ENCODE data around the gene RHO. TPM values are rescaled to one million over a fixed set of nuclear protein-coding genes. Genes with fewer than 3 reads are reported as not detected.
"Not testable (repeated sequence)": the region's sequence is repeated elsewhere in the genome, so short reads cannot be mapped to it uniquely, and the experiment has no call there.

Gene RHO
- total and polyA plus RNA-seq, 7 experiments from 2014 or later = not detected

DNA sequence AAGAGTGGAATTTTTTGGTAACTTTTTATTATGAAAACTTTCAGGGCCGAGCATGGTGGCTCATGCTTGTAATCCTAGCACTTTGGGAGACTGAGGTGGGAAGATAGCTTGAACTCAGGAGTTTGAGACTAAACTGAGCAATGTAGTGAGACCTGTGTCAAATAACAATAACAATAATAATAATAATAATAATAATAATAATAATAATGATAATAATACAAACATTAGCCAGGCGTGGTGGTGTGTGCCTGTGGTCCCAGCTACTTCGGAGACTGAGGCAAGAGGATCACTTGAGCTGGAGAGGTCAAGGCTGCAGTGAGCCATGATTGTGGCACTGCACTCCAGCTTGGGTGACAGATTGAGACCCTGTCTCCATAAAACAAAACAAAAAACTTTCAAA is 17.5 kb downstream of the RHO start:
- DNase-seq; H3K4me1 ChIP-seq (ENCODE audit: control insufficient read depth in 2 of 2, insufficient read depth in 2 of 2, low read length in 2 of 2); H3K4me3 ChIP-seq (ENCODE audit: low read length); H3K27me3 Mint-ChIP-seq; intact Hi-C loops (cut with micrococcal nuclease); POLR2A ChIA-PET; H3K9me3 Mint-ChIP-seq; H3K27ac ChIP-seq (ENCODE audit: low read depth, low read length); CTCF ChIA-PET; ATAC-seq; H3K27ac Mint-ChIP-seq; H3K4me3 Mint-ChIP-seq; H3K9me3 ChIP-seq (ENCODE audit: control insufficient read depth in 2 of 3, low read length in 3 of 3); H3K36me3 Mint-ChIP-seq; H3K4me1 Mint-ChIP-seq; H3K36me3 ChIP-seq (ENCODE audit: control insufficient read depth in 2 of 3, insufficient read depth in 3 of 3, low read length in 3 of 3); H3K27me3 ChIP-seq (ENCODE audit: control insufficient read depth in 2 of 2, insufficient read depth in 2 of 2, low read length in 2 of 2): not testable (repeated sequence)

DNA sequence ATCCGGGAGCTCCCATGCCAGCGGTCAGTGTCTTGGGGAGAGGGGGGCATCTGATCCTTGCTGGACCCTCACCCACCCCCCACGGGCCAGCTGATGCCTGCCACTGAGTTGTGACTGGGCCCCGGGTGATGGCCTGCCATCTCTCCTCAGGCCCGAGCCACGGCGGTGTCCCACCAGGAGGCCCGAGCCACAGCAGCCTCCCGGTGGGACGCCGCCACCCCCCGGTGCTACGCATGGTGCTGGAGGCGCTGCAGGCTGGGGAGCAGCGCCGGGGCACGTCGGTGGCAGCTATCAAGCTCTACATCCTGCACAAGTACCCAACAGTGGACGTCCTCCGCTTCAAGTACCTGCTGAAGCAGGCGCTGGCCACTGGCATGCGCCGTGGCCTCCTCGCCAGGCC is 18.8 kb downstream of the RHO start:
- H3K27ac Mint-ChIP-seq = no peak overlapping the region
- DNase-seq = no peak
- no peaks in the 10 kb centered on the region for H3K36me3 ChIP-seq (ENCODE audit: control insufficient read depth in 2 of 3, insufficient read depth in 3 of 3, low read length in 3 of 3)
- H3K4me1 Mint-ChIP-seq = peaks cover 0 to 5% (median 0%) of the 10 kb centered on the region in 7 donors
- H3K4me3 Mint-ChIP-seq = no peak overlapping the region
- ATAC-seq = no peak
- no peaks in the 10 kb centered on the region for H3K36me3 Mint-ChIP-seq
- H3K27me3 Mint-ChIP-seq = peaks cover 0 to 3% (median 0%) of the 10 kb centered on the region in 5 donors
- H3K4me3 ChIP-seq (ENCODE audit: low read length) = no peak overlapping the region
- intact Hi-C loops (cut with micrococcal nuclease) = no loop called here
- H3K27me3 ChIP-seq (ENCODE audit: control insufficient read depth in 2 of 2, insufficient read depth in 2 of 2, low read length in 2 of 2) = no peaks in the 10 kb centered on the region
- H3K9me3 Mint-ChIP-seq = no peaks in the 10 kb centered on the region
- H3K27ac ChIP-seq (ENCODE audit: low read depth, low read length) = no peak overlapping the region
- no peaks in the 10 kb centered on the region for H3K9me3 ChIP-seq (ENCODE audit: control insufficient read depth in 2 of 3, low read length in 3 of 3)
- no peaks in the 10 kb centered on the region for H3K4me1 ChIP-seq (ENCODE audit: control insufficient read depth in 2 of 2, insufficient read depth in 2 of 2, low read length in 2 of 2)
- ChIA-PET POLR2A (no interaction called here), CTCF (interaction anchor here (0.7 kb wide), 1 partner anchor 284 kb away, joined by 4 read pairs; no protein-coding TSS in a partner anchor)

DNA sequence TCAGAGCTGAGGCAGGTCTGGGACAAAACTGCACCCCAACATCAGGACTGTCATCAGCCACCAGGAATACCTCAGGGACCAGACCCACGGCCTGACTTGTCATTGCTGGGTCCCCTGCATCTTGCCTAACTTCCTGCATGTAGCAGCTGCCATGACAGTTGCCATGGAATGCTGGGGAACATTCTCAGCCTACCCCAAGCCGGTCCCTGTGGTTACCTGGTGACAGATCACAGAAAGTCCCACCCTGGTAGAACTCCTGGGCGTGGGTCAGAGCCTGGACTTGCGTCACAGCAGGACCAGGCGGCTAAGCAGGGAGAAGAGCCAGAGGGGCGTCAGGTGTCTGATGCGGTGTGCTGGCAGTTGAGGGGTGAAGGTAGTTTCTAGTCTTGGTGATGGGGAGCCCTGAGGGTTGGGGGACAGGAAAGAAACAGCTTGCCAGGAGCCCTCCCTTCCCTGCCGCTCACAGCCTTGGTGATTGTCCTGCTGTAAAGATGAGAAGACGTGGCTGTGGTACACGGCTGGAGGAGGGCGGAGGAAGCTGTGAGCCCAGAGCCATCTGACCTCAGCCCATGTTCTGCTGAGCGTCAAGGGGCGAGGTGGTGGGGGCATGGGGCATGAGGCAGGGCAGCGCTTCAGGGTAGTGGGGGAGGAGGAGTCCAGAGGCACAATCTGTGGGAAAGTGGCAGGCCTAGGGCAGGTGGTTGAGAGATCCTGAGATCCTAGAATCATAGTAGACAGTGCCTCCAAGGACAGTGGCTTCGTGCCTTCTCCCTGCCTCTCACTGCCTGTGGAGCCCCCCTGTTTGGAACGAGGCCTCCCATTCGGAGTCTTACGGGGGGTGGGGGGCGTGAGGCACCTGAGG is 19.9 kb downstream of the RHO start:
- CTCF ChIA-PET = no interaction called here
- POLR2A ChIA-PET = no interaction called here
- DNase-seq (no peak), ATAC-seq (no peak)
- H3K27me3 ChIP-seq (ENCODE audit: control insufficient read depth in 2 of 2, insufficient read depth in 2 of 2, low read length in 2 of 2) = no peaks in the 10 kb centered on the region
- no peak overlapping the region for H3K27ac Mint-ChIP-seq
- no peaks in the 10 kb centered on the region for H3K9me3 Mint-ChIP-seq
- H3K4me3 Mint-ChIP-seq = no peak overlapping the region
- no peak overlapping the region for H3K27ac ChIP-seq (ENCODE audit: low read depth, low read length)
- peaks cover 0 to 5% (median 0%) of the 10 kb centered on the region in 7 donors for H3K4me1 Mint-ChIP-seq
- H3K9me3 ChIP-seq (ENCODE audit: control insufficient read depth in 2 of 3, low read length in 3 of 3) = no peaks in the 10 kb centered on the region
- no peaks in the 10 kb centered on the region for H3K36me3 Mint-ChIP-seq
- no peaks in the 10 kb centered on the region for H3K4me1 ChIP-seq (ENCODE audit: control insufficient read depth in 2 of 2, insufficient read depth in 2 of 2, low read length in 2 of 2)
- no peak overlapping the region for H3K4me3 ChIP-seq (ENCODE audit: low read length)
- intact Hi-C loops (cut with micrococcal nuclease) = no loop called here
- peaks cover 0 to 7% (median 0%) of the 10 kb centered on the region in 5 donors for H3K27me3 Mint-ChIP-seq
- H3K36me3 ChIP-seq (ENCODE audit: control insufficient read depth in 2 of 3, insufficient read depth in 3 of 3, low read length in 3 of 3) = no peaks in the 10 kb centered on the region

DNA sequence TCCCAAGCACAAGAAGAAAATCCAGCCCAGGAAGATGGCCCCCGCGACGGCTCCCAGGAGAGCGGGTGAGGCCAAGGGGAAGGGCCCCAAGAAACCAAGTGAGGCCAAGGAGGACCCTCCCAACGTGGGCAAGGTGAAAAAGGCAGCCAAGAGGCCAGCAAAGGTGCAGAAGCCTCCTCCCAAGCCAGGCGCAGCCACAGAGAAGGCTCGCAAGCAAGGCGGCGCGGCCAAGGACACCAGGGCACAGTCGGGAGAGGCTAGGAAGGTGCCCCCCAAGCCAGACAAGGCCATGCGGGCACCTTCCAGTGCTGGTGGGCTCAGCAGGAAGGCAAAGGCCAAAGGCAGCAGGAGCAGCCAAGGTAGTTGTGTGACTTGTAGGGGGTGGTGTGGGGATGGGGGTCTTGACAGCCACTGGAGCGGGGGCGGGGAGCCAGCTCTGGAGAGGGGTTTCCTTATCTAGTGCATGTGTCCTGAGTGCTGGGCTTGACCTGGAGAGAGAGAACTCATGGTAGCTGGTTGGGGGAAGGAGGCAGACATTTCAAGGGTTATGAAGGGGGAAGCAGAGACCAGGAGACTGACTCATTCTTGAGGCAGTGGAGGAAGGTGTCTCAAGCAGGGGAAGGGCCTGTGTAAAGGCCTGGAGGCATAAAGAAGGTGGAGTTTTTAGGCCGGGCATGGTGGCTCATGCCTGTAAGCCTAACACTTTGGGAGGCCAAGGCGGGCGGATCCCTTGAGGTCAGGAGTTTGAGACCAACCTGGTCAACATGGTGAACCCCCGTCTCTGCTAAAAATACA is 20.8 kb downstream of the RHO start:
- Mint-ChIP-seq H3K9me3 (no peaks in the 10 kb centered on the region), H3K4me1 (peaks cover 0 to 9% (median 5%) of the 10 kb centered on the region in 7 donors), H3K27ac (no peak overlapping the region), H3K27me3 (peaks cover 0 to 12% (median 4%) of the 10 kb centered on the region in 5 donors), H3K36me3 (no peaks in the 10 kb centered on the region), H3K4me3 (no peak overlapping the region)
- H3K4me1 ChIP-seq (ENCODE audit: control insufficient read depth in 2 of 2, insufficient read depth in 2 of 2, low read length in 2 of 2) = no peaks in the 10 kb centered on the region
- no peaks in the 10 kb centered on the region for H3K9me3 ChIP-seq (ENCODE audit: control insufficient read depth in 2 of 3, low read length in 3 of 3)
- ATAC-seq = peak; percentile 65
- no peak for DNase-seq
- intact Hi-C loops (cut with micrococcal nuclease) = no loop called here
- POLR2A ChIA-PET = interaction anchor here (0.6 kb wide), 1 partner anchor 113 kb away, joined by 4 read pairs; no protein-coding TSS in a partner anchor
- no peaks in the 10 kb centered on the region for H3K36me3 ChIP-seq (ENCODE audit: control insufficient read depth in 2 of 3, insufficient read depth in 3 of 3, low read length in 3 of 3)
- no peak overlapping the region for H3K4me3 ChIP-seq (ENCODE audit: low read length)
- CTCF ChIA-PET = interaction anchor here (0.6 kb wide), 1 partner anchor 272 kb away, joined by 4 read pairs; no protein-coding TSS in a partner anchor
- H3K27ac ChIP-seq (ENCODE audit: low read depth, low read length) = no peak overlapping the region
- no peaks in the 10 kb centered on the region for H3K27me3 ChIP-seq (ENCODE audit: control insufficient read depth in 2 of 2, insufficient read depth in 2 of 2, low read length in 2 of 2)

- ATAC-seq (no peak), DNase-seq (no peak)
- H3K36me3 Mint-ChIP-seq = no peaks in the 10 kb centered on the region
- peaks cover 0 to 14% (median 11%) of the 10 kb centered on the region in 7 donors for H3K4me1 Mint-ChIP-seq
- Histone ChIP-seq H3K4me1 (ENCODE audit: control insufficient read depth in 2 of 2, insufficient read depth in 2 of 2, low read length in 2 of 2) (no peaks in the 10 kb centered on the region), H3K4me3 (ENCODE audit: low read length) (no peak overlapping the region), H3K36me3 (ENCODE audit: control insufficient read depth in 2 of 3, insufficient read depth in 3 of 3, low read length in 3 of 3) (no peaks in the 10 kb centered on the region), H3K9me3 (ENCODE audit: control insufficient read depth in 2 of 3, low read length in 3 of 3) (no peaks in the 10 kb centered on the region), H3K27me3 (ENCODE audit: control insufficient read depth in 2 of 2, insufficient read depth in 2 of 2, low read length in 2 of 2) (no peaks in the 10 kb centered on the region), H3K27ac (ENCODE audit: low read depth, low read length) (no peak overlapping the region)
- H3K27ac Mint-ChIP-seq = no peak overlapping the region
- POLR2A ChIA-PET = interaction anchor here (0.6 kb wide), 1 partner anchor 114 kb away, joined by 4 read pairs; no protein-coding TSS in a partner anchor
- H3K27me3 Mint-ChIP-seq = peaks cover 0 to 18% (median 6%) of the 10 kb centered on the region in 5 donors
- no peaks in the 10 kb centered on the region for H3K9me3 Mint-ChIP-seq
- CTCF ChIA-PET = interaction anchor here (0.6 kb wide), 1 partner anchor 271 kb away, joined by 4 read pairs; no protein-coding TSS in a partner anchor
- H3K4me3 Mint-ChIP-seq = no peak overlapping the region
- intact Hi-C loops (cut with micrococcal nuclease) = no loop called here
These were observed 21.4 kb downstream of the RHO start for GRCh38 chr3:129549805-129550204.

GRCh38 chr3:129552287-129553050 is 24.0 kb downstream of the RHO start:
- no peaks in the 10 kb centered on the region for H3K9me3 Mint-ChIP-seq
- Histone ChIP-seq H3K27me3 (ENCODE audit: control insufficient read depth in 2 of 2, insufficient read depth in 2 of 2, low read length in 2 of 2) (no peaks in the 10 kb centered on the region), H3K4me3 (ENCODE audit: low read length) (no peak overlapping the region), H3K27ac (ENCODE audit: low read depth, low read length) (no peak overlapping the region), H3K4me1 (ENCODE audit: control insufficient read depth in 2 of 2, insufficient read depth in 2 of 2, low read length in 2 of 2) (peaks cover 0 to 4% of the 10 kb centered on the region in 2 donors), H3K36me3 (ENCODE audit: control insufficient read depth in 2 of 3, insufficient read depth in 3 of 3, low read length in 3 of 3) (no peaks in the 10 kb centered on the region), H3K9me3 (ENCODE audit: control insufficient read depth in 2 of 3, low read length in 3 of 3) (no peaks in the 10 kb centered on the region)
- ATAC-seq (no peak), DNase-seq (no peak)
- intact Hi-C loops (cut with micrococcal nuclease) = no loop called here
- H3K4me3 Mint-ChIP-seq = peak overlapping the region in 1 of 10 donors; percentile 35
- no peaks in the 10 kb centered on the region for H3K36me3 Mint-ChIP-seq
- ChIA-PET CTCF (no interaction called here), POLR2A (no interaction called here)
- peaks cover 0 to 16% (median 13%) of the 10 kb centered on the region in 7 donors for H3K4me1 Mint-ChIP-seq
- H3K27me3 Mint-ChIP-seq = peaks cover 0 to 20% (median 6%) of the 10 kb centered on the region in 5 donors
- H3K27ac Mint-ChIP-seq = peak overlapping the region in 1 of 9 donors; percentile 43
